ENCODE data around the gene PDGFD. TPM values are rescaled to one million over a fixed set of nuclear protein-coding genes. Genes with fewer than 3 reads are reported as not detected.

PDGFD gene
- total RNA-seq, 1 donor from 2014 or later: 0.45 TPM

DNA sequence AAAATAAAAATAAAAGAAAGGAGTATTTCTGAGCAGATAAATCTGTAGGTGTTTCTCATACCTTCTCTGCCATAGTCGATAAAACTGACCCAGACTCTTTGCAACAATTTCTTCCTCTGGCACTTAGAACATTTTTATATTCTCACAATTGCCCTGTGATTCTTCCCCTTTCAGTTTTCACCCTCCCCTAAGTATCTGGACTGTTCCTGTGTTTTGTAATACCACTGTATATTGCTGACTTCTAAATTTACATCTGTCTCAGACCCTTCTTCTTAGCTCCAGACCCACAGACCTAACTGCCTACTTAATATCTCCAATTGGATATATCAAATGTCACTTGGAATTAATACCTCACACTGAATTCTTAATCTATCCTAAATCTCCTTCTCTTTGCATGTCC is 261.0 kb downstream of the PDGFD start:
- Mint-ChIP-seq H3K27ac (ENCODE audit: unreplicated experiment) (no peak overlapping the region), H3K9me3 (ENCODE audit: low read depth) (no peaks in the 10 kb centered on the region), H3K27me3 (ENCODE audit: low read depth) (no peaks in the 10 kb centered on the region), H3K4me3 (ENCODE audit: unreplicated experiment) (no peak overlapping the region), H3K4me1 (ENCODE audit: low read depth) (peaks cover 8% of the 10 kb centered on the region), H3K36me3 (ENCODE audit: low read depth) (no peaks in the 10 kb centered on the region)
- TF ChIP-seq, protein P1, sequence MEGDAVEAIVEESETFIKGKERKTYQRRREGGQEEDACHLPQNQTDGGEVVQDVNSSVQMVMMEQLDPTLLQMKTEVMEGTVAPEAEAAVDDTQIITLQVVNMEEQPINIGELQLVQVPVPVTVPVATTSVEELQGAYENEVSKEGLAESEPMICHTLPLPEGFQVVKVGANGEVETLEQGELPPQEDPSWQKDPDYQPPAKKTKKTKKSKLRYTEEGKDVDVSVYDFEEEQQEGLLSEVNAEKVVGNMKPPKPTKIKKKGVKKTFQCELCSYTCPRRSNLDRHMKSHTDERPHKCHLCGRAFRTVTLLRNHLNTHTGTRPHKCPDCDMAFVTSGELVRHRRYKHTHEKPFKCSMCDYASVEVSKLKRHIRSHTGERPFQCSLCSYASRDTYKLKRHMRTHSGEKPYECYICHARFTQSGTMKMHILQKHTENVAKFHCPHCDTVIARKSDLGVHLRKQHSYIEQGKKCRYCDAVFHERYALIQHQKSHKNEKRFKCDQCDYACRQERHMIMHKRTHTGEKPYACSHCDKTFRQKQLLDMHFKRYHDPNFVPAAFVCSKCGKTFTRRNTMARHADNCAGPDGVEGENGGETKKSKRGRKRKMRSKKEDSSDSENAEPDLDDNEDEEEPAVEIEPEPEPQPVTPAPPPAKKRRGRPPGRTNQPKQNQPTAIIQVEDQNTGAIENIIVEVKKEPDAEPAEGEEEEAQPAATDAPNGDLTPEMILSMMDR (IDR thresholded peaks at IDR 0.05): no peak
- DNase-seq (ENCODE audit: low spot score): no peak

DNA sequence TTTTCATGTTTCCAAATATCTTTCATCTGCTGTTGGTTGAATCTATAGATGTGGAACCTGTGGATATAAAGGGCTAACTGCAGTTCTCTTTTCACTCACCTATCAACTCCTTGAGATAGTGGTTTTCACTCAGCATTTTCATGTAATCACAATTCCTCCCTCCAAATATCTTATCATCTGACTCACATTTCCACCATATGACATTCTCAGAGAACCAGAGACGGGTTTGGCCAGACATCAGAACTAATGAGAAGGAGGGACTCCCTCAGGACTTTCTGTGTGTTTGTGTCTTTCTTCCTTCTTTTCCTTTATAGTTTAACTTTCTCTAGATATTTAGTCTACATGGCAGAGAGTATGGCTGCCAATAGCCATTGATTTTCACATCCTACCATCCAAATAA is 262.3 kb downstream of the PDGFD start:
- no peaks in the 10 kb centered on the region for H3K27me3 Mint-ChIP-seq (ENCODE audit: low read depth)
- no peaks in the 10 kb centered on the region for H3K9me3 Mint-ChIP-seq (ENCODE audit: low read depth)
- no peaks in the 10 kb centered on the region for H3K36me3 Mint-ChIP-seq (ENCODE audit: low read depth)

DNA sequence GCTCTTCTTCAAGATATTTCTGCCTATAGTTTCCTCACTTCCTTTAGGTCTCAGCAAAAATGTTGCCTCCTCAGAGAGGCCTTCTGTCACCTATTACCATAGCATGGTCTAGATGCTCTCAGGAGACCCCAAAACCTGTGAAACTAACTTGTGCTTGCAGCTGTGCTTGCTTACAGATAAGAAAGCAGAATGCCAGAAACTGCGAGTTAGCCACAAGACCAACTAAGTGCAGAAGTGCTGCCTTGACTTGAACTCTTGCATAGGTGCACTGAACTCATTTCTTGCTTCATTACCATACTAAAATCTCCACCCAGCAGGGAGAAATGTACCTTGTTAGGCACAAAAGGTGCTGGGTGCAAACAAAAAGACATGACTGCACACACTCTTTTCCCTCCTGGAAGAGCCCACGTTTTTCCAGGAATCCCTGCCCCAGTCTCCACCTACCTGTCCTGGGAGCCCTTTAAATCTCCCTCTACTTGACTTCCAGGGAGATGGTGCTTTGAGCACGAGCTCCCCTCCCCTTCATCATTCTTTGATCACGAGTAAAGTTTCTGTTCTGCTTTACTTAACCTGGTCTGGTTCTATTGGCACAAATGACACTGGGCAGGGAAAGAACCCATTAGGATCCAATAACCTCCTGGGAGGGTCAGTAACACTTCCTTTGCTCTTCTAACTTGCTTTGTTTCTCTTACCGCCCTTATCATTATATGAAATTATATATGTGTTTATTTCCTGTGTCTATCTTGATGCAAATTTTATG is 265.2 kb downstream of the PDGFD start:
- Mint-ChIP-seq H3K4me3 (ENCODE audit: unreplicated experiment) (no peak overlapping the region), H3K4me1 (ENCODE audit: low read depth) (no peaks in the 10 kb centered on the region), H3K9me3 (ENCODE audit: low read depth) (no peaks in the 10 kb centered on the region), H3K36me3 (ENCODE audit: low read depth) (no peaks in the 10 kb centered on the region), H3K27me3 (ENCODE audit: low read depth) (no peaks in the 10 kb centered on the region), H3K27ac (ENCODE audit: unreplicated experiment) (no peak overlapping the region)
- TF ChIP-seq, protein P1 (IDR thresholded peaks at IDR 0.05): no peak
- no peak for DNase-seq (ENCODE audit: low spot score)

More for the DNA sequence above, 262.3 kb downstream of the PDGFD start:
- TF ChIP-seq, protein P1 (IDR thresholded peaks at IDR 0.05): no peak
- H3K4me1 Mint-ChIP-seq (ENCODE audit: low read depth): no peaks in the 10 kb centered on the region
- H3K27ac Mint-ChIP-seq (ENCODE audit: unreplicated experiment): no peak overlapping the region
- DNase-seq (ENCODE audit: low spot score): no peak
- no peak overlapping the region for H3K4me3 Mint-ChIP-seq (ENCODE audit: unreplicated experiment)

DNA sequence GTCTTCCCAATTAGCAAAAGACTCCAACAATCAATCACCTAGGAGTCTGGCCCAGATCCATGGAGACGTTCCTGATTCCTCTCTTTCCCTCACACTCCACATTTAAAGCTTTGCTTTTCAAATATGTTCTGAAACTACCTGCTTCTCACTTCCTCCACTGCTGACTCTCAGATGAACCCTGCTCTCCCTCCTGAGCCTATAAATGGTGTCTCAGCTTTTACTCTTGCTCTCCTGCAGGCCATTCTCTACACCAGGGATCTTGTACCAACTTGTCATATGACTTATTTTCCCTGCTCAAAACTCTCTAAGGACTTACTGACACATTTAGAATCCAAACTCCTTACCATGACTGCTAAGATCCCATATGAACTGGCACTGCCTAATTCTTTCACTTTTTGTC is 265.9 kb downstream of the PDGFD start:
- H3K4me1 Mint-ChIP-seq (ENCODE audit: low read depth): no peaks in the 10 kb centered on the region
- TF ChIP-seq, protein P1 (IDR thresholded peaks at IDR 0.05): no peak
- no peaks in the 10 kb centered on the region for H3K9me3 Mint-ChIP-seq (ENCODE audit: low read depth)
- no peaks in the 10 kb centered on the region for H3K36me3 Mint-ChIP-seq (ENCODE audit: low read depth)
- no peaks in the 10 kb centered on the region for H3K27me3 Mint-ChIP-seq (ENCODE audit: low read depth)
- no peak overlapping the region for H3K27ac Mint-ChIP-seq (ENCODE audit: unreplicated experiment)
- DNase-seq (ENCODE audit: low spot score): no peak
- no peak overlapping the region for H3K4me3 Mint-ChIP-seq (ENCODE audit: unreplicated experiment)

DNA sequence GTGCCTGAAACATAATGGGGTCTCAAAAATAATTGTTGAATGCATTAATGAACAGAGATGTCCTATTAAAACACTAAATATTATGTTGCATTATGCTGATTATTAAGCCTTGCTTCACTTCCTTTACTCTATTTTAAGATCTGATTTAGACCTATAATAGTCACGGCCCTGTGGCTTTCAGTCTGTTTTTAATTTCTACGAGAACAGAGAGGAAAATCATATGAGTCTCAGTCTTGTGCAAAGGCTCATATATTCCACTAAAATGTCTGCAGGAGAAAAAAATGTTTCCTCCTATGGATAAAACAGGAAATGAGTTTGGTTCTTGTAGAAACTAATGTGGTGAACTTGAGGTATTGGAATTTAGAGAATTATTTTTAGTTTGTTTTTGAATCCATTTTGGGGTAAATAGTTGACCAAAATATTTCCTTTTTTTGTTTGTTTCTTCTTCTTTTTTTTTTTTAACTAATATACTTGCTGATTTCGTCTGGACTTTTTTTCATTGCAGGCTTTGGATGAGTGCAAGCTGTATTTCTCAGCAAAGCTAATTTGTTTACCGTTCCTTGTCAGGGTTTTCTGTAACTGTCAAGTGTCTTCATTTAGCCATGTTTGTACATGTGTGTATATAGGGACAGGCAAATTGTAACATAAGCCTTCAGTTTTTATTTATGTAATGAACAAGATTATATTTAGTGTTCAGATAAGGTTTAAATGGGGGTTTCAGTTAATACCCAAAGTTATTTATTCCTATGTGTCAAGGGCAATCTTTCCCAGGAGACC is 266.6 kb downstream of the PDGFD start:
- H3K27ac Mint-ChIP-seq (ENCODE audit: unreplicated experiment): no peak overlapping the region
- no peak for DNase-seq (ENCODE audit: low spot score)
- no peak overlapping the region for H3K4me3 Mint-ChIP-seq (ENCODE audit: unreplicated experiment)

More for the DNA sequence above, 266.6 kb downstream of the PDGFD start:
- Mint-ChIP-seq H3K4me1 (ENCODE audit: low read depth) (peaks cover 3% of the 10 kb centered on the region), H3K9me3 (ENCODE audit: low read depth) (no peaks in the 10 kb centered on the region), H3K36me3 (ENCODE audit: low read depth) (no peaks in the 10 kb centered on the region), H3K27me3 (ENCODE audit: low read depth) (no peaks in the 10 kb centered on the region)
- TF ChIP-seq, protein P1 (IDR thresholded peaks at IDR 0.05): no peak
